Activated CD8-positive, alpha-beta memory T cell treated with anti-CD3 and anti-CD28 coated beads, Interleukin-2, amount 50 U/mL, for 4 hours (primary cell): ENCODE results near the gene CLEC1A.
"Not testable (repeated sequence)": the region's sequence is repeated elsewhere in the genome, so short reads cannot be mapped to it uniquely, and the experiment has no call there.

Experiments
- DNase-seq: peaks from one replicate; pipeline ENCODE4 v3.0.0-alpha.2; 2020

CLEC1A gene

DNA sequence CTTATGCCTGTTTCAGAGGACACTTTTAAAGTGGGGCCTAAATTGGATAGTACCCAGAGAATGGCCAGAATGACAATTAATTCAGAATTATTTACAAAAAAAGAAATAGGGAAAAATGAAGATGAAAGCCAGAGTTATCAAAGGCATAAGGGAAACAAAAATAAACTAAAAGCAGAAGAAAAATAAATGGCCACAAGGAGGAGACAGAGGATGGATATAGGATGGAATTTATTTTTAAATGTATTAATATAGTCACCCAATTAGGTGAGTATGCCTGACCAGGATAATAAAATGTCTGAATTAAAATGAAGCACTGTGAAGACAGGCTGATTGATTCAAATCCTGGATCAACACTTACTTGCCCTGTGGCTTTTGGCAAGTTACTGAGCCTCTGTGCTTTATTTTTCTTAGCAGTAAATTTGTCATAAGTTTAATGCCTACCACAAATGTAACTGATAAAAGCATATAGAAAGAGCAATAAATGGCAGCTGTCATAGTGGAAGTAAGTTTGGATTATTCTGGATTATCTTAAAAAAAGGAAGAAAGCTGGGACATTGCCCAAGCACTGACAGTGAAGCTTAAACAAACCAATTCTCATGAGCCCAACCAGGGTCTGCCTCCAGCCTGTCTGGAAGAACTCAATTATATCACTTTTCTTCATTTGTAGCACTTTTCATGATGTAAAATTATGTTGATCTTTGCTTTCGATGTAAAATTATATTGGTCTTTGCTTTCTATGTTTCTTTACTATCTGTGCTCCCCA, 64.8 kb downstream of the CLEC1A start:
- no peak for DNase-seq

DNA sequence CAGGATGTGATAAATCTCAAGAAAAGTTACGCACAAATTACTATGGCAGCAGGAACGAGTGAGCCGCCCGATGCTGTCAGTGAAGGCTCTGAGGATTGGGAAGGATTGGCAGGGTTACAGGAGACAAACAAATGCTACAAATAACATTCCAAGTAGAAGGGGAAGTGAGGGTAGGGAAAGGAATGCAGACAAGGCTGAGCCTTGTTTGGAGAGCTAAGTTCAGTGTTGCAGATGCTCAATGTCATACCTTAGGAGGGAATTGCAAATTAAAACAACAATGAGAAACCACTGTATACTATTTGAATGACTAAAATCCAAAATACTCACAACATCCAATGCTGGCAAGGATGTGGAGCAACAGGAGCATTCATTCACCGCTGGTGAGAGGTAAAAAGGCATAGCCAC, 67.0 kb downstream of the CLEC1A start:
- no peak for DNase-seq

DNA sequence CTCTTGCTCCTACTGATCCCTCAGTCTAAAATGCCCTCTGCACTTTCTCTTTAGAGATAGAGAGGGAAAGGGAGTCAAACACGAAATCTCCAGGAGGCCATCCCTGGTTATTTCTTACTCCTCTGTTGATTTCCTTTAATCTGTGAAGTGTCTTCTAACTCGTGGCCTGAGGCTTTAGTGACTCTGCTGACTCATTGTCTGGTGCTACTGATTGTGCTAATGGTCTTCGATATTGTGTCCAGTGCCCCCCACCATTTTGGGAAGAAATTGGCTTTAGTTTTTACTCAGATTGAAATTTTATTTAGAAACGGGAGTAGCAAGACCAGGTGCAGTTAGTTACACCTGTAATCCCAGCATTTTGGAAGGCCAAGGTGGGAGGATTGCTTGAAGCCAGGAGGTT, 67.5 kb downstream of the CLEC1A start:
- DNase-seq, result no peak

DNA sequence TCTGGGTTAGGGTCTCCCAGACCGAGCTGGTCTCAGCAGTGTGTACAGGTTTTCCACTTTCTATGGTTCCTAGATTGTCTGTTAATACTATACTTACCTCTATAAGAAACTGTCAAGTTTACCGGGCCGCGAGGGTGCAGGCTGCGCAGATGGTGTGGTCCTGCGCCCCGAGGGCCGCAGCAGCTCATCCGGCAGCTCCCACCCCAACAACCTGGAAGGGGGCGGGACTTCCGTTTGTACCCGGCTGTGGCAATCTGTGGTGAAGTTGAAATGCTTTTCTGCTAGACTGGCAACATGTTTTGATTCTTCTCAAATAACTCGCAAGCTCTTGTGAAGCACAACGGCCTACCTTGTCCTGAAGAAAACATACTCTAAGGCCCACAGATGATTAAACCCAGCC, 68.3 kb downstream of the CLEC1A start, which contains the start of gene CLEC9A:
TSS of gene CLEC9A (plus strand) at position 237 of the 400 bp plus-strand sequence. CDS start 22,006 bp downstream, outside the sequence.
- DNase-seq, result no peak

DNA sequence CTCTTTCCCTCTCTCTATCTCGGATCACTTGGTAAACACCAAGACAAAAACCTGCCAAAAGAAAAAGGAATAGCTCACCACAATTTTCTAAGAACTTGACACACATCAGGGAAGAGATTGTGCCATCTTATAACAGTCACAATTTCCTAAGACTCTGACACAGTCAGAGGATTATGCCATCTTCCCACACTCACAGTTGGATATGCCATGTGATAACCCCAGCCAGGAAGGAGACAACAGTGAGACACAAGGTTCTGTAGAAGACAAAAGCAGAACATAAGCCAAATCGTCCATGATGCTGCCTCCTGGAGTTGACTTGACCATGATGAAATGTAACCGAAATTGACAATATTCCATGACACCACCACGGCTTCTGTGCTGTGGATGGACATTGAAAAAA, 71.1 kb downstream of the CLEC1A start:
- no peak for DNase-seq

DNA sequence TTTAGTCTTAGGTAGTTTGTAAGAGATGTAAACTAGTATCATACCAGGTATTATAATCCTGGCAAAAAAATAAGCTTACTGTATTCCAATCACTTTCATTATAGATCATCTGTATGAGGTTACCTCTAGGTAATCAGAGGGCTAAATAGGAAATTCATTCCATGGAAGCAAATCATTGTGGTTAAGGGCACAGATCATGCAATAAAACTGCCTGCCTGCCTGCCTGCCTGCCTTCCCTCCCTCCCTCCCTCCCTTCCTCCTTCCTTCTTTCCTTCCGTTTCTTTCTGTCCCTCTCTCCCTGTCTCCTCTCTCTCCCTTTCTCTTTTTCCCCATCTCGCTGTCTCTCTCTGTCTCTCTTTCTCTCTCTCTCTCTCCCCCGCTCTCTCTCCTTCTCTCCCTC, 71.5 kb downstream of the CLEC1A start:
- no peak for DNase-seq

DNA sequence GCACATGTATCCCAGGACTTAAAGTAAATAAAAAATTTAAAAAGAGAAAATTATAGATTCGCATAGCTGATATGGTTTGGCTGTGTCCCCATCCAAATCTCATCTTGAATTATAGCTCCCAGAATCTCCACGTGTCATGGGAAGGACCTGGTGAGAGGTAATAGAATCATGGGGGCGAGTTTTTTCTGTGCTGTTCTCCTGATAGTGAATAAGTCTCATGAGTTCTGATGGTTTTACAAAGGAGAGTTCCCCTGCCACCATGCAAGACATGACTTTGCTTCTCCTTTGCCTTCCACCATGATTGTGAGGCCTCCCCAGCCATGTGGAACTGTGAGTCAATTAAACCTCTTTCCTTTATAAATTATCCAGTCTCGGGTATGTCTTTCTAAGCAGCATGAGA, 72.1 kb downstream of the CLEC1A start:
- not testable (repeated sequence) for DNase-seq

DNA sequence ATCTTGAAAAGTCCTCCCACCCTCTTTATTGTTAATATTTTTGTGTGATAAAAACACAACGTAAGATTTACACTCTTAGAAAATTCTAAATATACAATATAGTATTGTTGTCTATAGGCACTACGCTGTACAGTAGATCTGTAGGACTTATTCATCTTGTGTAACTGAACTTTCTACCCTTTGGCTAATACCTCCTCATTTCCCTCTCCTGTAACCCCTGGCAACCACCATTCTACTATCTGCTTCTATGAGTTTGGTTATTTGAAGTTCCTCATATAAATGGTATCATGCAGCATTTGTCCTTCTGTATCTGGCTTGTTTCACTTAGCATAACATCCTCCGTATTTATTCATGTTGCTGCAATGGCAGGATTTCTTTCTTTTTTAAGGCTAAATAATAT, 73.5 kb downstream of the CLEC1A start:
- no peak for DNase-seq

DNA sequence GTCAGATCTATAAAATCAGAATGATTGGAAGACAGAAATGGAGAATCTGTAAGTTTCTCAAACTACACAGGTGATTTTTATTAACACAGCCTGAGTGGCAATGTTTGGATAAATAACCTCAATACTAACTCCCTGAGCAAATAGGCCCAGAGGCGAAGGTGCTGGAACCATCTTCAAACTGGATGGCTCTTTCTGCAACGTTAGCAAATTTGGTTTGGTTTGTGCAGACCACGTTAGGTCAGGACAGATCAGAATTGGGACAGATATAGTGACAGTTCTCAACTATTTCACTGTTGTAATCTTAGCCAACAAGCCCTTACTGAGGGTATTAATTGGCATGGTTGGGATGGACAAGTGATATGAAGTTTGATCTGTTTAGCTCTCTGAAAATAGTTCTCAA, 77.4 kb downstream of the CLEC1A start:
- DNase-seq, result no peak
